Smooth muscle cell (in vitro differentiated cells): ENCODE data around the gene C8B. TPM values are rescaled to one million over a fixed set of nuclear protein-coding genes. Genes with fewer than 3 reads are reported as not detected.

Experiments
- DNase-seq: peaks from one replicate; lab custom pipeline; 2025; ENCODE audit not compliant: unreplicated experiment; lab: John Stamatoyannopoulos, UW
- H2AFZ ChIP-seq: fragments of 200-600 bp; sonication (generic); 2 replicates; pipeline ENCODE4 v1.6.0; 2016; ENCODE audit warnings: antibody characterized with exemption, low read depth, mild to moderate bottlenecking
- H3F3A ChIP-seq: fragments of 200-600 bp; sonication (generic); 2 replicates; pipeline ENCODE4 v1.6.0; 2017; ENCODE audit warnings: antibody characterized with exemption, low read depth
- H3K27ac ChIP-seq: fragments of 200-600 bp; sonication (generic); 2 replicates; pipeline ENCODE4 v1.5.1; 2016; ENCODE audit warnings: low read depth, mild to moderate bottlenecking
- H3K27me3 ChIP-seq: fragments of 200-600 bp; sonication (generic); 2 replicates; pipeline ENCODE4 v1.6.1; 2016; ENCODE audit warnings: low read depth, mild to moderate bottlenecking
- H3K36me3 ChIP-seq: fragments of 200-600 bp; sonication (generic); 2 replicates; pipeline ENCODE4 v1.5.1; 2016; ENCODE audit warnings: low read depth
- H3K4me1 ChIP-seq: fragments of 200-600 bp; sonication (generic); 2 replicates; pipeline ENCODE4 v1.5.1; 2016; ENCODE audit warnings: low read depth
- H3K4me2 ChIP-seq: fragments of 200-600 bp; sonication (generic); 2 replicates; pipeline ENCODE4 v1.6.0; 2016; ENCODE audit warnings: mild to moderate bottlenecking
- H3K4me3 ChIP-seq: fragments of 200-600 bp; sonication (generic); 2 replicates; pipeline ENCODE4 v1.5.1; 2016; ENCODE audit warnings: mild to moderate bottlenecking
- H3K79me2 ChIP-seq: fragments of 200-600 bp; sonication (generic); 2 replicates; pipeline ENCODE4 v1.6.0; 2016; ENCODE audit warnings: low read depth, mild to moderate bottlenecking
- H3K9ac ChIP-seq: fragments of 200-600 bp; sonication (generic); 2 replicates; pipeline ENCODE4 v1.6.0; 2016; ENCODE audit warnings: low read depth
- H3K9me3 ChIP-seq: fragments of 200-600 bp; sonication (generic); replicated peaks from 2 replicates; pipeline ENCODE4 v1.5.1; 2016; ENCODE audit warnings: low read depth
- H4K20me1 ChIP-seq: fragments of 200-600 bp; sonication (generic); 2 replicates; pipeline ENCODE4 v1.6.0; 2016; ENCODE audit warnings: low read depth
- WGBS: methylation state at CpG from one replicate; pipeline ENCODE4 v1.1.7; 2016; ENCODE audit warnings: low lambda C conversion rate; 5-methylcytosine and 5-hydroxymethylcytosine counted together
- polyA plus RNA-seq: library from polyadenylated mRNA; unstranded; fragments of >200 nt; fragmentation: Nextera tagmentation; extraction: Ambion mirVana; gene quantifications from 2 replicates; pipeline ENCODE4 v1.2.1, GENCODE V29; 2016
- total RNA-seq: library from RNA; depleted of rRNA; stranded (reverse); fragments of >200 nt; gene quantifications from 2 replicates; pipeline ENCODE4 v1.2.3, GENCODE V29; 2014
- TF ChIP-seq, protein P1 (sequence below): fragments of 200-600 bp; sonication (generic); IDR thresholded peaks from 2 replicates; pipeline ENCODE4 v1.5.1; 2017; ENCODE audit warnings: borderline replicate concordance, mild to moderate bottlenecking, antibody characterized with exemption; ENCODE audit not compliant: insufficient read depth, poor library complexity, severe bottlenecking

The C8B gene
- total and polyA plus RNA-seq, 2 experiments from 2014 or later = 0.09 TPM; not detected in 1

DNA sequence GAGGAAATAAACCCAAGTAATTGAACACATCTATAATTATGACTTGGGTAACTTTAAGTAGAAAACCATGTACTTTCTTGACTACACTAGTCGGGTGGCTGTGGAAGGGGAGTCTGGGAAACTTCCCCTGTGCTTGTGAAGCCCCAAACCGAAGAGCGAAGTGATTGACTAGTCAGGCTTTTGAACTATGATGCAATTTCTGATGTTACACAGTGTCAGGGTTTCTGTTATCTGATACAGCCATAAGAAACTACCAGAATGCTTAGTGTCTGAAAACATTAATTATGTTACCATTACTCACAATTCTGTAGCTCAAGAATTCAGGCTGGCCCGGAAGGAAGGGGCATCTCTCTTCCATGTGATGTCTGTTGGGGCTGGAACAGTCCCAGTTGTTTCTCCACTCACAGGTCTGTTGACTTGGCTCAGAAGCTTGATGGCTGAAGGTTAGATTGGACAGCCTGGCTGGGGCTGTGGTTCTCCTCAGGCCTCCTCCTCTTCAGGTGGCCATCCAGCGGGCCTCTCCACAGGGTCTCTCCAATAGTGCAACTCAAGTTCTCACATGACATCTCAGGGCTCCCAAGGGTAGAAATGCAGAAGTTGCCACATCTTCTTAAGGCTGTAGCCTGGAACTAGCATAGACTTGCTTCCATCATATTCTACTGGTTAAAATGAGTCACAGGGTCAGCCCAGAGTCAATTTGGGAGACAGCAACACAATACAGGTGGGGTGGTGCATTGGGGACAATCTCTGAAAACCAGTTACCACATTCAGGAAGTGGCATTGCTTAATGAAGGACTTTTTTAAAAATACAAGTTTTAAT is 8.3 kb upstream of the C8B start:
- no peak for DNase-seq
- Histone ChIP-seq H3F3A (no peaks in the 10 kb centered on the region), H3K36me3 (no peaks in the 10 kb centered on the region), H2AFZ (no peak overlapping the region), H3K79me2 (no peaks in the 10 kb centered on the region), H3K9ac (no peak overlapping the region), H3K4me2 (no peak overlapping the region), H3K27ac (no peak overlapping the region), H3K4me1 (no peaks in the 10 kb centered on the region), H4K20me1 (no peaks in the 10 kb centered on the region), H3K4me3 (no peak overlapping the region), H3K27me3 (peaks cover 4% of the 10 kb centered on the region), H3K9me3 (no peaks in the 10 kb centered on the region)
- WGBS = 75% methylated on average over 5 of the region's 5 CpGs
- TF ChIP-seq, protein P1, sequence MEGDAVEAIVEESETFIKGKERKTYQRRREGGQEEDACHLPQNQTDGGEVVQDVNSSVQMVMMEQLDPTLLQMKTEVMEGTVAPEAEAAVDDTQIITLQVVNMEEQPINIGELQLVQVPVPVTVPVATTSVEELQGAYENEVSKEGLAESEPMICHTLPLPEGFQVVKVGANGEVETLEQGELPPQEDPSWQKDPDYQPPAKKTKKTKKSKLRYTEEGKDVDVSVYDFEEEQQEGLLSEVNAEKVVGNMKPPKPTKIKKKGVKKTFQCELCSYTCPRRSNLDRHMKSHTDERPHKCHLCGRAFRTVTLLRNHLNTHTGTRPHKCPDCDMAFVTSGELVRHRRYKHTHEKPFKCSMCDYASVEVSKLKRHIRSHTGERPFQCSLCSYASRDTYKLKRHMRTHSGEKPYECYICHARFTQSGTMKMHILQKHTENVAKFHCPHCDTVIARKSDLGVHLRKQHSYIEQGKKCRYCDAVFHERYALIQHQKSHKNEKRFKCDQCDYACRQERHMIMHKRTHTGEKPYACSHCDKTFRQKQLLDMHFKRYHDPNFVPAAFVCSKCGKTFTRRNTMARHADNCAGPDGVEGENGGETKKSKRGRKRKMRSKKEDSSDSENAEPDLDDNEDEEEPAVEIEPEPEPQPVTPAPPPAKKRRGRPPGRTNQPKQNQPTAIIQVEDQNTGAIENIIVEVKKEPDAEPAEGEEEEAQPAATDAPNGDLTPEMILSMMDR = no peak

DNA sequence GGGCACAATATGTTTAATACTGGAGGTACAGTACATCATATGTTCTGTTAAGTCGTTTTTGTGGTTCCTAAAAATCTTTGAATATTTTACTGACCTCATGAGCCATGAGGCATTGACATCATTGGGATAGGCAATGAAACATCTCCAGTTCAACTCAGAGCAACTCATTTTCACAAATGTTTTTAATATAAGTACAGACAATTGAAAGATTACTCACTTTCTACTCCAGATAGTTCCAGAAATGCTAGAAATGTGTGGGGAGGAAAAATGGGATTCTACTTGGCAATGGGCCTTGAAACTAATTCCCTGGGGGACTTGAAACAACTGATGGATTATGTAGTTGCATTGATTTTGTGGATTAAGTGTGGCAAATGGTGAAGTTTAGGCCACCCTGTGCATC is 7.2 kb upstream of the C8B start:
- H3K4me1 ChIP-seq = no peaks in the 10 kb centered on the region
- H3K79me2 ChIP-seq = no peaks in the 10 kb centered on the region
- DNase-seq = no peak
- WGBS = 68% methylated on average over 1 of the region's 1 CpG
- no peaks in the 10 kb centered on the region for H3K36me3 ChIP-seq
- H3K9me3 ChIP-seq = no peaks in the 10 kb centered on the region
- no peak overlapping the region for H3K4me2 ChIP-seq
- H3F3A ChIP-seq = no peaks in the 10 kb centered on the region
- no peak overlapping the region for H3K9ac ChIP-seq
- no peak overlapping the region for H2AFZ ChIP-seq
- H3K27ac ChIP-seq = no peak overlapping the region
- peaks cover 4% of the 10 kb centered on the region for H3K27me3 ChIP-seq
- H3K4me3 ChIP-seq = no peak overlapping the region
- no peaks in the 10 kb centered on the region for H4K20me1 ChIP-seq
- TF ChIP-seq, protein P1 = no peak

DNA sequence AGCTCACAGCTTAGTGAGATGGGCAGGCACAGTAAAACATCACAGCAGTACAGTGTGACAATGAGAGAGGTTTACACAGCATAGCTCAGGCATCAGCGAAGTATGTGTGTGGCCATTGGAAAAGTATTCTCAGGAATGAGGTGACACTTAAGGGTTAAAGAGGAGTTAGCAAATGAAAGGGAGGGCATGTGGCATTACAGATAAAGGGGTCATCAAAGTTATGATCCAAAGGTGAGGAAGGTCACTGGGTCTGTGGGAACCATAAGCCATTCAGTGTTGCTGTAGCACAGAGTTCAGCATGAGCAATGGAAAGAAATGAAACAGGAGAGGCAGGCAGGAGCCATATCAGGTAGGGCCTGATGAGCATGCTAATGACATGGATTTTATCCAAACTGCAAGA is 4.5 kb upstream of the C8B start:
- no peak for DNase-seq
- no peaks in the 10 kb centered on the region for H3K27me3 ChIP-seq

More for the DNA sequence above, 4.5 kb upstream of the C8B start:
- H4K20me1 ChIP-seq = no peaks in the 10 kb centered on the region
- H3K79me2 ChIP-seq = no peaks in the 10 kb centered on the region
- TF ChIP-seq, protein P1 = no peak
- no peak overlapping the region for H3K4me2 ChIP-seq
- H3K9ac ChIP-seq = no peak overlapping the region
- no peaks in the 10 kb centered on the region for H3K9me3 ChIP-seq
- no peaks in the 10 kb centered on the region for H3K36me3 ChIP-seq
- no peak overlapping the region for H3K4me3 ChIP-seq
- H3F3A ChIP-seq = no peaks in the 10 kb centered on the region
- H3K4me1 ChIP-seq = no peaks in the 10 kb centered on the region
- no peak overlapping the region for H3K27ac ChIP-seq
- 100% methylated on average over 1 of the region's 1 CpG for WGBS
- no peak overlapping the region for H2AFZ ChIP-seq
